HG03095 (cell line): Measurements from ENCODE around the gene NPAS3.

Source experiments
- ATAC-seq: cut with Tn5 transposase; IDR thresholded peaks from one replicate; pipeline ENCODE4 v1.9.1; 2021; ENCODE audit warnings: moderate library complexity; ENCODE audit not compliant: unreplicated experiment

NPAS3 gene

DNA sequence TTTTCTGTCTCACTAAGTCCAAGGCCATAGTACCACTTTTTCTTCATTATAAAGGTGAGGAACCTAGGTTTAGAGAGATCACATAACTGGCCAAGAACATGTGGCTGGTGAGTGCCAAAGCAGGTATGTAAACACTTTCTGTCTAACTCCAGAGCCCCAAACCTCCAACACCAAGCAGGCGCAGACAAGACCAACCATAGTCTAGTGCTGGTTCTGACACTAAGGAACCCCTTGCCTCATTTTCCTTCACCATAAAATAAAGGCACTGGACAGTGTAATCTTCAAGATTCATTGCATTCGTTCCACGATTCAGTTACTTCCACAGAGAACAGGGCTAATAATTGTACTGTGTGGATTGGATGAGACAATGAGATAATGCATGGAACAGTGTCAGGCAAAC is 71.0 kb downstream of the NPAS3 start:
- ATAC-seq: no peak

- no peak for ATAC-seq
Observed at GRCh38 chr14:33010495-33010894, 71.8 kb downstream of the NPAS3 start.

GRCh38 chr14:33014710-33015109 is 76.0 kb downstream of the NPAS3 start:
- no peak for ATAC-seq

DNA sequence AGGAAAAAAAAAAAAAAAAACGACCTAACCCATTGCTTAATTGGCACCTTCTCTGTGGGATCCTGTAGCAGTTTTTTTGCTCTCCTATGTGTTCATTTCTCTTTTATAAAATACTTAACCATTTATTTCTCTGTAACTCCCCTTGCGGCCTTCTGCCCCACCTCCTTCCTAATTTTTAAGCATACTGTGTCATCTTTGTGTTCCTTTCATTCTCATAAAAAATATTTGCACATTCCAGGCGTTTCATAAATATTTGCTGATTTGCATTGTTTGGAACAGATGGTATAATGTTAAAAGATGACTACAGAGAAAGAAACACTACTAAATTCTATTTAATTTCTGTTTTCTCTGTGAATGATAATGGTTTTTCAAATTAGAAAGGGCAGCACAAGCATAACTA is 77.9 kb downstream of the NPAS3 start:
- ATAC-seq: no peak

DNA sequence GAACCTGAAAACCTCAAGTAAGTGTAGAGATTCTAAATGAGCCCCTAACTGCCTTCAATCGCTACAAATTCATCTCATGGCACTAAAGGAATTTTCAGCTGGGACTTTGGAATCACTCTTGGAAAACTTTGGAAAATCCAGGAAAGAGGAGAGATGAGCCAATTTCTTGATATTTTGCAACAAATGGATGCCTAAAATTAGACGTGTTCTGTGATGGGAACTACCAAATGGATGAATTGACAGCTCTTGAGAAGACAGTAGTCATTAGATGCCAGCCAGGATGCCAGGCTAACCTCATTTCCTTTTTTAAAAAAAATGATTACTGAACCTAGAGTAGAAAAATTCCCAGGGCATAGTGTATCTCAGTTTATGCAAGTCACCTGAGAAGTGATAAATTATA is 78.3 kb downstream of the NPAS3 start:
- no peak for ATAC-seq

DNA sequence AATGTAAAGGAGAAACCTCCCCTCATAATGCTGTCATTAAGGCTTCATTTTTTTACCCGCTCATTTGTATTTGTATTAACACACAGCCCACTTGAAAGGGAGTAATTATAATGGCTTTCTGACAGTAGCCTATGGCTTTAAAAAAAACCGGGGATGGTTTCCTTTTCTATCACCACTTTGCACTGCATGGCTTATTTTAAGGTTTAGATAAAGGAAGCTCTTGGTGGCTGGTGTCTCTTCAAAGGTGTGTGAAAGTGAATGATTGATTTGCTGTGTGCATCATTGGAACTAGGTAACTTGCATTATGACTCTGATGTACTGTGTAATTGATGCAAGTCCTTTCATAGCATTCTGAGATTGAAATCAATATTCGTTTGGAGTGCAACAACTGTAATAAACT is 80.7 kb downstream of the NPAS3 start:
- ATAC-seq: no peak

GRCh38 chr14:33026850-33027430 is 88.3 kb downstream of the NPAS3 start:
- ATAC-seq: no peak

- no peak for ATAC-seq
Observed at GRCh38 chr14:33029511-33029910, 90.8 kb downstream of the NPAS3 start.

DNA sequence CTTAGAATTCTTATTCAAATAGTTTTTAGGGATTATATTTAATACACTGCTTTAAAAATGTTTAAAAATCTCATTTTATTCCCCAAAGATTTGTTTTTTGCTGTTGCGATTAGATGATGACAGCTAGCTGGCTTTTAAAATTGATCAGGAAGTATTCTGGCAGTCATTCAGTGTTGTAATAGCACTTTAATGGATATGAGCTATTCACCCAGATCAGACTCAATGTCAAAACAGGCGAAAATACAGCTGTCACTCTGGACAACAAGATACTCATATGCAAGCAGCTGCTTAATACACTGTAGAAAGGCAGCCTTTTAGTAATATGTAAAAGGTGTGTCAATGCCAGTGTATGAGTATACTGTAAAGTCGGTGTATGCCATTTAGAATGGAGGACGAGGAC is 91.7 kb downstream of the NPAS3 start:
- ATAC-seq: no peak

DNA sequence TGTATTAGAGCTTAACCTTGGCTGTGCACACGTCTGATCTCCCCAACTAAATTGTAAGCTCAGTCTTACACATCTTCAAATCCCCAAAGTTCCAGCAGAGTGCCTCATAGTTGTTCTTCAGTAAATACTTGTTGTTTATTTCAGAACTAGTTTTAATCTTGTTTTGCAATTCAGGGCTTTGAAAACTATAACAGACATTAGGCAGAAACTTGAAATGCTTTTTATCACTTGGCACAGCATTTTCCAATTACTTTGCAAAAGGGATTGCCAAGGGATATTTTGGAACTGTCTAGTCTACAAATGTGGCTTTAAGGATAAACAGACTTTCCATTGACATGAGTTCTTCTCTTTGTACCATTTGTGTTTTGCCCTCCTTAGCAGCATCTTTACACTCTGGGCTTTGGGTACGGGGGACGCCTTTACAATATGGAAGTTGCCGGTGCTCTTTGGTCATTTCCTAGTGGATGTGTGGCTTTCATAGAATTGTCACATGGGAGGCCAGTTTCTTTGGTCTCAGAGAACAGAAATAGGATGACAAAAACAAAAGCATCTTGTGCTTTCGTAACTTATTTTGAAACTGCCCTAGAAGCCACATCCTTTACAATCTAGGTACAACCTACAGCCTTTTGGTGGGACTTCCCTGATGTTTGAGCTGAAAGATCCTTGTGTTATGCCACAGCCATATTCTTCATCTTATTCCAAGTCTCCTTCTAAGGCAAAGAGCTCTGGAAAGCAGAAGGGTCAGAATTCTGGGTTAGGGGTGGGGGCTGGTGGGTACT is 96.9 kb downstream of the NPAS3 start:
- no peak for ATAC-seq

DNA sequence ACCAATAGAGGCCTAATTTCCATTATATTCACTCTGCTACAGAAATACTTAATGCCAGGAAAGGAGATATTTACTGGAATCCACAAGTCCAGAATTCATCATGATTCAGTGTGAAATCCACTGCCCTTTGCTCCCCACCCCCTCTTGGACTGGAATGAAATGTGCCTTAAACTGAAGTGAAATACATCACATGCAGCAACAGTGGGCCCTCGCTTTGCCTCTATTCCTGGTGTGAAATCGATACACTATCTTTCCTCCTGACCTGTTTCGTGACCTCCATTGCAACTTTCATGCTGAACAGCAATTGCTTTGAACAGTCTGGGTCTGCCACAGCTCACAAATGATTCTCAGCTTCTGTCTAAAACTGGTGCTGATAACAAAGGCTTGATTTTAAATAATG is 100.6 kb downstream of the NPAS3 start:
- ATAC-seq: no peak

DNA sequence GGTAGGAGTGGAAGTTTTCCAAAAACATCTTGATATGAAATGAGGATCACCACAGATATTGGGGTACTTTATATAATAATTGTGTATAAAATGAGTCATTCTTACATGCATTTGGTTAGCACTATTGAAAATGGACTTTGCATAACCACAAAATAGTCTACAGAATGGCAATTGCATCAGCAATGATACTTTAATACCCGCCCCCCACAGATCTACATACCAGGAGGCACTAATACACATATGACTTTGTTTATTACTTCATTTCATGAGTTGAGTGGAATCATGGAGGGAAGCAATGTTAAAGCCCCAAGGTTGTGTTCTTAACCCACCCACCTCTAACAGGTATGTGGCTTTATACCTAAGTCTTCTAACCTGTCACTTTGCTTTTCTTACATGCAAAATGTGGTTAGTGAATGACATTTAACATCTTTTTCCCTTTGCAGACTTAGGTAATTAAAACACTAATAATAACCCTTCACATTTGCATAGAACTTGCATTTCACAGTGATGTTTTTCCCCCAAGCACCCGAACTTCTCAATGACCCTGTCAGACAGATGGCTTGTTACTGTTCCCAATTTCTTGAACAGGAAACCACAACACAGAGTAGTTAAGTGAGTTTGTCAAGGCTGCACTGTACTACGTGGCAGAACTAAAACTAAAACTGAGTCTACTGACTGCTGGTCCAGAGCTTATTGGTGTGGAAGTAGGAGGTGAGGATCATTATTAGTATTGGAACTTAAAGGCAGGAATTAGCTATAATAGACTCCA is 101.9 kb downstream of the NPAS3 start:
- no peak for ATAC-seq

GRCh38 chr14:33042591-33042990 is 103.9 kb downstream of the NPAS3 start:
- ATAC-seq: no peak

DNA sequence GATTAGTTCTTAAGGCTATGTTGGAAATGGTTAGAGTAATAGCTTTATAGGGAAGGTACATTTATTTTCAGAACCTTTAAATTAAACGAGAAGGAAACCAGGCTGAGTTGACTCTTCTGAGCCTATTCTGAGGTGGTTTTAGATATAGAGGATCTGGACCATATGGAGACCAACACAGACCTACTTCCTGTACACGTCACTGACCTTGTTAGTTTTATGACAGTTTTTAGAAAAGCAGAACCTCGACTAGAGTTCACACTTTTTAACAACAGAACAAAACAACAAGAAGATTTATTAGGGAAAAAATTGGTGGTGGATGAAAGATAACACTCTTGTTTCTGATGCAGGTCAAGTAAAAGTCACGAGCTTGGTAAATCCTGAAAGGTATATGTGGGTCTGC is 107.1 kb downstream of the NPAS3 start:
- no peak for ATAC-seq

- no peak for ATAC-seq
Observed at GRCh38 chr14:33052943-33053342, 114.3 kb downstream of the NPAS3 start.

DNA sequence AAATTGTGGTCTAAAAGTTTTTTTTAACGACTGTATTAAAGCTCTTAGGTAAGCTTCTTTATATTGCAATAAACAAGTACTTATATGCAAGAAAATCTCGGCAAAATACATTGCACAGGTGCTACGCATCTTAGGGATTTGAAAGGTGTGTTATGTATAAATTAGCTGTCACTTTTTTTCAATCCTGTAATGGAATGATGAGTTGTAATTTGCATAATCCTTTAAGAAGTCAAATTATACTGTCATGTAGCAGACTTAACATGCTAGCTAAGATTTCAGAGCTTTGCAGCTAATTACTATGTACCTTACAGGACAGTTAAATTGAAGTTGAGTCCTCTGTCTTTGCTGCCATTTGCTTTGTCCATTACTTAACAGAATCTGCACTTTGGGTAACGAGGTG is 117.5 kb downstream of the NPAS3 start:
- no peak for ATAC-seq

DNA sequence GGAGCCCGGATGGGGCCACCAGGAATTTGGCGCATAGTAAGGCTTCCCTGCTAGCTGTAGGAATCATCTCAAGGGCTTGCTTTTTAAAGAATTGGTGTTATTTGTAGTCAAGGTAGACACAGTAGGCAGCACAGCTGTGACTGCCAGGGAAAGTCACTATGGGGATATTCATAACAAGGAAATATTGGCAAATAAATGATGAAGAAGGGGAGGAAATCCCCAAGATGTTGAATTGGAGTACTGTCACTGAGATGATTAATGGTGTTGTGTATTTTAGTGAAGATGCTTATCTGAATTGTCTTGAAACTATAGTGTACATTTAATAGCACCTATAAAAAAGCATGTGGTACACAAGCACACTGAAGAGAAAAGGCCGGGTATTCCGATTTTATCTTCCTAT is 118.9 kb downstream of the NPAS3 start:
- ATAC-seq: no peak

GRCh38 chr14:33061667-33062325 is 123.1 kb downstream of the NPAS3 start:
- no peak for ATAC-seq

DNA sequence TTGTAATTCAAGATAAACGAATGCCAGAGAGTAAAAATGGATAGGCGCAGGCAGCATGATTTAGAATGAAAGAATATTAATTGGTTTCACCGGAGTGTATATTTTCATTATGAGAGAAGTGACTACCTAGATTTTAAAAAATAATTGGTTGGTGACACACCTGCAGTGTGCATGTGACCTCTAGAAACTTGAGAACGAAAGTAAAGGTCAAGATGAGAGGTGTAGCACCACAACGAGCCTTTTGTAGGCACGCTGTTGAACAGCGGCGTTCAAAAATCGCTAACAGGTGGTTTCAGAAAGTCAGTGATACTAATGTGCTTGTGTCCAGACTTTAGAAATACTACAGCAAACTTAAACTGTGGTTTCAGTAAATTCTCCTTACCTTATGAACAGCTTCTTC is 123.8 kb downstream of the NPAS3 start:
- no peak for ATAC-seq

DNA sequence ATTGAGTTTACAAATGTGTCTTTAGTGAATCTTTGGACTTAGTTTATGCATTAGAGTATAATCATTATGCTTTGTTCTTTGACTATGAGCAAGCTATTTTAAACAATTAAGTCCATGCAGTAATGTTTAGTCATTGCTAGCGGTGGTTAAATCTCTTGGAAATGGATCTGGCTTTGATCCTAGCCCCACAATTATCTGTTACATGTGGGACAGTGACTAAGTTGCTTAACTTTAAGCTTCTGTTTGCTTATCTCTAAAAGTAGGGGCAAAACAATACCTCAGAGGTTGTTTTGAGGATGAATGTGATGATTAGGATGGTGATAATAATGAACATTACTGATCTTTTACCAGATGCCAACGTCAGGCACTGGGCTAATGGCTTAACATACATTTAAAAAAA is 124.2 kb downstream of the NPAS3 start:
- no peak for ATAC-seq

DNA sequence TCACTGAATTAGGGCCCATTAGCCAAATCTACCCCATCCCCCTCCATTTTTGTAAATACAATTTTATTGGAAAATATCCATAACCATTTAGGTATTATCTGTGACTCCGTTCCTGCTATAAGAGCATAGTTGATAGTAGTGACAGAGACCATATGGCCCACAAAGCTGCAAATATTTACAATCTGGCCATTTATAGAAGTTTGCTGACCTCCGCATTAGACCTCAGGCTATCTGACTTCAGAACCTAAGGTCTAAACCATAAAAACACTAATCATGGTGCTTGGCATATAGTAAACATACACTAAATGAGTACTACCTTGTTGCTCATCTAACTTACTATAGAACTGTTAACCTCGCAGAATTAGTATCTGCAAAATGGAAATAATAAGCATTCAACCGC is 124.8 kb downstream of the NPAS3 start:
- no peak for ATAC-seq

GRCh38 chr14:33065634-33066033 is 127.0 kb downstream of the NPAS3 start:
- ATAC-seq: no peak
